Ectodermal cell (in vitro differentiated cells): ENCODE measurements around the gene NUDT3.

ENCODE experiments used
- H3K27ac ChIP-seq: 2 replicates; pipeline ENCODE4 v1.7.0; 2013; ENCODE audit warnings: mild to moderate bottlenecking, low read depth, low read length; ENCODE audit not compliant: insufficient read depth, poor library complexity, severe bottlenecking
- H3K27me3 ChIP-seq: 2 replicates; pipeline ENCODE4 v1.7.0; 2013; ENCODE audit warnings: mild to moderate bottlenecking, low read length; ENCODE audit not compliant: insufficient read depth, control insufficient read depth, poor library complexity, severe bottlenecking
- H3K36me3 ChIP-seq: one replicate; pipeline ENCODE4 v1.7.0; 2013; ENCODE audit warnings: low read length; ENCODE audit not compliant: control insufficient read depth, insufficient read depth
- H3K4me1 ChIP-seq: one replicate; pipeline ENCODE4 v1.7.0; 2013; ENCODE audit warnings: low read length; ENCODE audit not compliant: control insufficient read depth, insufficient read depth
- H3K4me3 ChIP-seq: 2 replicates; pipeline ENCODE4 v1.7.0; 2013; ENCODE audit warnings: low read depth, low read length, control low read depth; ENCODE audit not compliant: insufficient read depth
- H3K9me3 ChIP-seq: 2 replicates; pipeline ENCODE4 v1.7.0; 2013; ENCODE audit warnings: mild to moderate bottlenecking, low read length, moderate library complexity; ENCODE audit not compliant: control insufficient read depth
- WGBS, 2 experiments: methylation state at CpG; one replicate each; pipeline ENCODE4 v1.1.7; 2013; ENCODE audit warnings: missing lambda C conversion rate in 2 of 2; 5-methylcytosine and 5-hydroxymethylcytosine counted together

NUDT3 gene

GRCh38 chr6:34393191-34393965 is 909 bp upstream of the NUDT3 start:
- Histone ChIP-seq H3K27ac (no peak overlapping the region), H3K36me3 (no peaks in the 10 kb centered on the region), H3K27me3 (no peaks in the 10 kb centered on the region), H3K4me3 (peak overlapping the region; percentile 78), H3K4me1 (no peaks in the 10 kb centered on the region), H3K9me3 (no peaks in the 10 kb centered on the region)
- 88 to 93% methylated on average over 14 to 16 of the region's 16 CpGs for WGBS, 2 experiments

DNA sequence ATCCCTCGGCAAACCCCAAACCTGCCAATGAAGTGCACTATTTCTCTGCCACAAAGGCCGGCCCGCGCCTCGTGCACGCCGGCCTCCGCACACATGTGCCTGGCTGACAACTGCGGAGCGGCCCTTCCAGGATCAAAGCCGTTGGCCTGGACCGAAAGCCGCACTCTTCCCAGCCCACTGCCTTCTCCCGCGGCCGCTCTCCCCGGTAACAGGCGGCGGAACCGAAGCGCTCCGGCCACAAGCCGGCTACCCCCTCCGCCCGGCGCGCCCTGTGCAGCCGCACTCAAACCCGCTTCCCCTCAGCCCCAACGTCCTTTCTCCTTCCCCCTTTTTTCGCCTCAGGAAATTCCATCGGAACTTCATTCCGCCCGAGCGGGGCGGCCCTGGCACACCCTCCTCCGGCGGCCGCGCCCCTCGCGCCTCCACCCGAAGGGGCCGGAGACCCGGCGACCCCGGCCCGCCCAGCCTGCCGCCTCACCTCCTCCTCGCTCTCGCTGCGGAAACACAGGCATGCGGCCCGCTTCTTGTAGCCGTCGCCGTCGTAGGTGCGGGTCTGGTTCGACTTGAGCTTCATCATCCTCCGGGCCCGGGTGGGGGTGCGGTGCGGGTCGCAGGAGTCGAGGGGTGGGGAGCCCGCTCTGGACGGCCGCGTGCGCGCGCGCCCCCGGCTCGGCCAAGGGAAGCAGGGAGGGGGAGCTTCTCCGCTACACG is 528 bp downstream of the NUDT3 start:
- Histone ChIP-seq H3K4me1 (no peaks in the 10 kb centered on the region), H3K27ac (peak overlapping the region; percentile 71), H3K9me3 (no peaks in the 10 kb centered on the region), H3K27me3 (no peaks in the 10 kb centered on the region), H3K4me3 (peak overlapping the region; percentile 78), H3K36me3 (no peaks in the 10 kb centered on the region)
- 0% methylated on average over 78 of the region's 78 CpGs for WGBS, 2 experiments

DNA sequence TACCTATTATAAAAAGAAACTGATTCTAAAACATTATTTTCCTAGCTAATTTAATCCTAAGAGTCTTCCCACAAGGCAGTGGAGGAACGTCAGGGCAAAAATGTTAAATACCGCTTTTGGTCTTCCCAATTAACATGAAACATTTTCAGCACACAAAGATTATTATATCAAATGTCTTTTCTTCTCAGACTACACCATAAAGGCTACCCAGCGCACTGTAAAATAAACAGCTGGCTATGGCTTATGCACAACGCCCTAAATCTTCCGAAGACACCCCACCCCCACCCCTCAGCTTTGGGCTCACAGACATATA is 1.0 kb downstream of the NUDT3 start:
- H3K27me3 ChIP-seq = no peaks in the 10 kb centered on the region
- H3K27ac ChIP-seq = no peak overlapping the region
- H3K4me1 ChIP-seq = peaks cover 4% of the 10 kb centered on the region
- no peaks in the 10 kb centered on the region for H3K9me3 ChIP-seq
- 1% methylated on average over 5 of the region's 5 CpGs for WGBS, 2 experiments
- no peaks in the 10 kb centered on the region for H3K36me3 ChIP-seq
- peak overlapping the region; percentile 78 for H3K4me3 ChIP-seq

DNA sequence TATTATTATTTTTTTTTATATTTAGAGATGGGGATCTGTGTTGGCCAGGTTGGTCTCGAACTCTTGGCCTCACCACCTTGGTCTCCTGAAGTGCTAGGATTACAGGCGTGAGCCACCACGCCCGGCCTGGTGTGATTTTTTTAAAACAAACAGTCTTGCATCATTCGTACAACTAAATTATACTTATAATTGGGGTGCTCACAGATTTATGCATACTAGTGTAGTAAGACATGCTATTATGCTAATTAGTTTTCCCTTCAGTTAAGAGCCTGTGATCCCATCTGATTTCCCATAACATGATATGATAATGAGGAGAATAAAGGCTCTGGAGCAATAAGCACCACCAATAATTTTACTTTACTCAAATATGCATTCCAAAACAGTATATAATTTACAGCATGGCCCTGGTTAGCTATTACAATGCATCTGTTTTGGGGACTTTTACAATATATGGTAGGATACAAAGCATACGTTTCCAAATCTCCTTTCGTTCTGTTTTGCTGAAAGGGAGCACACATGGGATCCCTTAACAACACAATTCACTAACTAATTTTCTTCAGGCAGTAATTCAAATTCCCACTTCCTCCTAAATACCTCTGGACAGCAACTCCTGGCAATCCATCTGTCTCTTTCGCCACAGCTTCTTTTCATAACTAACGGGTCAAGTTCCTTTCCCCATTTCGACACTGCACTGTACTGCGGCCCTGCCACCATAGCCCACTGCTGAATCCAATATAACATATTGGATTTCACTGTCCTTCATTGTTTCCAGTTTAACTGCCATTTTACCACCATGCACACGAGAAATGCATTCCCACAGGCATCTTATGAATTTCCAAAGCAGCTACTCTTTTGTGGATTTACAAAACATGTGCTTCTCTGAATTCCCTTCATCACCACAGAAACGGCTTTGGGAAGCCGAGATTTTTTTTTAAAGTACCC is 1.7 kb downstream of the NUDT3 start:
- Histone ChIP-seq H3K9me3 (no peaks in the 10 kb centered on the region), H3K36me3 (no peaks in the 10 kb centered on the region), H3K4me1 (peaks cover 9% of the 10 kb centered on the region), H3K27me3 (no peaks in the 10 kb centered on the region), H3K27ac (no peak overlapping the region), H3K4me3 (peak overlapping the region; percentile 78)
- 36 to 49% methylated on average over 12 to 14 of the region's 14 CpGs for WGBS, 2 experiments

DNA sequence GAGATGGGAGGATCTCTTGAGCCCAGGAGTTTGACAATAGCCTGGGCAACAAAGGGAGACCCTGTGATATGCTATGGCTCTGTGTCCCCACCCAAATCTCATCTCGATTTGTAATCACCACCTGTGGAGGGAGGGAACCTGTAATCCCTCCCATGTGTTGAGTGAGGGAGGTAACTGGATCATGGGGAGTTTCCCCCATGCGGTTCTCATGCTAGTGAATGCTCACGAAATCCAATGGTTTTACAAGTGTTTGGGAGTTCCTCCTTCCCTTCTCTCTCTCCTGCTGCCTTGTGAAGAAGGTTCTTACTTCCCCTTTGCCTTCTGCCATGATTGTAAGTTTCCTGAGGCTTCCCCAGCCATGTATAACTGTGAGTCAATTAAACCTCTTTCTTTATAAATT is 3.4 kb downstream of the NUDT3 start:
- H3K9me3 ChIP-seq = no peaks in the 10 kb centered on the region
- peaks cover 9% of the 10 kb centered on the region for H3K4me1 ChIP-seq
- H3K36me3 ChIP-seq = no peaks in the 10 kb centered on the region
- no peak overlapping the region for H3K4me3 ChIP-seq
- no peak overlapping the region for H3K27ac ChIP-seq
- WGBS, 2 experiments = 76 to 85% methylated on average over 3 of the region's 3 CpGs
- no peaks in the 10 kb centered on the region for H3K27me3 ChIP-seq

GRCh38 chr6:34388421-34388820 is 4.0 kb downstream of the NUDT3 start:
- H3K36me3 ChIP-seq = no peaks in the 10 kb centered on the region
- H3K9me3 ChIP-seq = no peaks in the 10 kb centered on the region
- no peak overlapping the region for H3K4me3 ChIP-seq
- no peak overlapping the region for H3K27ac ChIP-seq
- H3K4me1 ChIP-seq = peaks cover 9% of the 10 kb centered on the region
- WGBS, 2 experiments = 94 to 97% methylated on average over 3 of the region's 3 CpGs
- H3K27me3 ChIP-seq = no peaks in the 10 kb centered on the region

GRCh38 chr6:34386316-34387137 is 5.9 kb downstream of the NUDT3 start:
- H3K27me3 ChIP-seq = no peaks in the 10 kb centered on the region
- 85 to 93% methylated on average over 4 of the region's 4 CpGs for WGBS, 2 experiments
- H3K36me3 ChIP-seq = no peaks in the 10 kb centered on the region
- peaks cover 9% of the 10 kb centered on the region for H3K4me1 ChIP-seq
- H3K27ac ChIP-seq = no peak overlapping the region
- H3K9me3 ChIP-seq = no peaks in the 10 kb centered on the region
- no peak overlapping the region for H3K4me3 ChIP-seq

- H3K27ac ChIP-seq = no peak overlapping the region
- H3K4me3 ChIP-seq = no peak overlapping the region
- WGBS, 2 experiments = 73 to 74% methylated on average over 3 of the region's 3 CpGs
- no peaks in the 10 kb centered on the region for H3K36me3 ChIP-seq
- peaks cover 9% of the 10 kb centered on the region for H3K4me1 ChIP-seq
- H3K9me3 ChIP-seq = no peaks in the 10 kb centered on the region
- no peaks in the 10 kb centered on the region for H3K27me3 ChIP-seq
These were observed 6.7 kb downstream of the NUDT3 start for GRCh38 chr6:34385793-34386195.

- H3K4me3 ChIP-seq = no peak overlapping the region
- no peaks in the 10 kb centered on the region for H3K27me3 ChIP-seq
- H3K36me3 ChIP-seq = no peaks in the 10 kb centered on the region
- no peaks in the 10 kb centered on the region for H3K9me3 ChIP-seq
- peaks cover 9% of the 10 kb centered on the region for H3K4me1 ChIP-seq
- WGBS, 2 experiments = 87 to 90% methylated on average over 4 to 5 of the region's 5 CpGs
- no peak overlapping the region for H3K27ac ChIP-seq
These were observed 7.9 kb downstream of the NUDT3 start for GRCh38 chr6:34384321-34385153.
